HG02870 (cell line): ENCODE results near the gene DHX36.

Source experiments
- ATAC-seq: cut with Tn5 transposase; IDR thresholded peaks from one replicate; pipeline ENCODE4 v1.9.1; 2021; ENCODE audit warnings: mild to moderate bottlenecking, moderate library complexity; ENCODE audit not compliant: unreplicated experiment

The DHX36 gene

GRCh38 chr3:154323891-154324738 is at the start of gene DHX36:
DHX36 (minus strand) TSS chr3:154324487; CDS start chr3:154324416, 71 bp downstream.
- ATAC-seq: peak; percentile 96

GRCh38 chr3:154367221-154367620 is 42.9 kb upstream of the DHX36 start:
- ATAC-seq: no peak

GRCh38 chr3:154364849-154365248 is 40.6 kb upstream of the DHX36 start:
- ATAC-seq: no peak

- no peak for ATAC-seq
Observed at GRCh38 chr3:154361099-154361498, 36.8 kb upstream of the DHX36 start.

- ATAC-seq: no peak
Observed at GRCh38 chr3:154356009-154356408, 31.7 kb upstream of the DHX36 start.

- no peak for ATAC-seq
Observed at GRCh38 chr3:154349223-154349622, 24.9 kb upstream of the DHX36 start.

- no peak for ATAC-seq
Observed at GRCh38 chr3:154345422-154346122, 21.3 kb upstream of the DHX36 start.

GRCh38 chr3:154338570-154338969 is 14.3 kb upstream of the DHX36 start:
- no peak for ATAC-seq

- ATAC-seq: no peak
Observed at GRCh38 chr3:154338008-154338407, 13.7 kb upstream of the DHX36 start.

- no peak for ATAC-seq
Observed at GRCh38 chr3:154334973-154335420, 10.7 kb upstream of the DHX36 start.

- no peak for ATAC-seq
Observed at GRCh38 chr3:154327871-154328270, 3.6 kb upstream of the DHX36 start.

- no peak for ATAC-seq
Observed at GRCh38 chr3:154324919-154325318, 632 bp upstream of the DHX36 start.

- no peak for ATAC-seq
Observed at GRCh38 chr3:154316974-154317767, 7.1 kb downstream of the DHX36 start.

GRCh38 chr3:154314152-154314551 is 10.1 kb downstream of the DHX36 start:
- ATAC-seq: no peak

- no peak for ATAC-seq
Observed at GRCh38 chr3:154310840-154311239, 13.4 kb downstream of the DHX36 start.

GRCh38 chr3:154307363-154307762 is 16.9 kb downstream of the DHX36 start:
- no peak for ATAC-seq

- ATAC-seq: no peak
Observed at GRCh38 chr3:154304936-154305335, 19.4 kb downstream of the DHX36 start.

- no peak for ATAC-seq
Observed at GRCh38 chr3:154304116-154304786, 20.0 kb downstream of the DHX36 start.

GRCh38 chr3:154301561-154301960 is 22.7 kb downstream of the DHX36 start:
- no peak for ATAC-seq

GRCh38 chr3:154294016-154294415 is 30.3 kb downstream of the DHX36 start:
- ATAC-seq: no peak

GRCh38 chr3:154290187-154290586 is 34.1 kb downstream of the DHX36 start:
- no peak for ATAC-seq
